ENCODE measurements around the gene RAB7A.

Gene RAB7A

DNA sequence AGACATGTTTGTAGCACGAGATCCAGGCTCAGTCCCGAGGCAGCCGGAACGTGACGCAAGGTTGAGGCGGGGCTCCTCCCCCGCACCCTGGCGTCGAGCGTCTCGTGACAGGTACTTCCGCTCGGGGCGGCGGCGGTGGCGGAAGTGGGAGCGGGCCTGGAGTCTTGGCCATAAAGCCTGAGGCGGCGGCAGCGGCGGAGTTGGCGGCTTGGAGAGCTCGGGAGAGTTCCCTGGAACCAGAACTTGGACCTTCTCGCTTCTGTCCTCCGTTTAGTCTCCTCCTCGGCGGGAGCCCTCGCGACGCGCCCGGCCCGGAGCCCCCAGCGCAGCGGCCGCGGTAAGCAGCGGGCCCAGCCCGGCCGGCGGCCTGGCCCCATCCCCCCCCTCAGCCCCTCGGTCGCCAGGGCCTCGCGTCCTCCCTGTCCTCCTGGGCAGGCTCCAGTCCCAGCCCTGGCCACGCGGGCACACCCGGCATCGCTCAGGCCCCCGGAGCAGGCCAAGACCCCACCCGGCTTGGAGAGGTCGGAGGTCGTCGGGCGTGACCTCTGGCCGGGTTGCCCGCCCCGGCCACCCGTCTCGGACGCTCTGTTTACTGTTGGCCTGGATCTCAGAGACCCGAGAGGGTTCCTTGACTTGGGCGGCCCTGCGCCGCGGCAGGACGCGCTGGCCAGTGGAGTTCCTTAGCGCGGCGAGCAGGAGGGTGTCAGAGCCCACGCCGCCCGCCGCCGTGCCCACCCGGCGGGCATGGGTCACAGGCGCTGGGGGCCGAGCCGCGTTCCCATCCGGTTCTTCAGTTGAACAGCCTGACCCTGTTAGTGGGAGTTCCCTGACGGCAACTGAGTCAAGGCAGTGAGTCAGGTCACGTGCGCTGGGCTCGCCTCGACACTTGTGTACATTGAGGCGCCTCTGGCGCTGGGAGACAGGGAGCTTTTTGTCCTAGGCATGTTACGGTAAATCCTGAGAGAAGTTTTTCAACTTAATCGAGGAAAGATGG lies at the start of gene RAB7A:
TSS of gene RAB7A (plus strand) at position 161 of the 994 bp plus-strand sequence. CDS start 69,185 bp downstream, outside the sequence.
- peak; percentile 97 for DNase-seq (ENCODE audit: low read depth)

DNA sequence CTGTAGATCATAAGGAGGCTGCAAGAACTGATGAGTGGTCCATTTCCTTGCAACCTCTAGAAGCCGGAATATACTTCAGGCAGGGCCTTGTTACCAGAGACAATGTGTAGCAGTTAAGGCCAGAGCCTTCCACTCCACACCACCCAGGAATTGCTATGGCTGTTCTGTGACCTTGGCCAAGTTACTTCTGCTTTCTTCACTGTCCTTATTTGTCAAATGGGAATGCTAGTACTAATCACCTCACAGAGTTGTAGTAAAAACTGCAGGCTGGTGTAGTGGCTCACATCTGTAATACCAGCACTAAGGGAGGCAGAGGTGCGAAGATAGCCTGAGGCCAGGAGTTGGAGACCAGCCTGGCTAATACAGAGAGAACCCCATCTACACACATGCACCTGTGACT lies 46.6 kb upstream of the RAB7A start:
- DNase-seq (ENCODE audit: low read depth) = no peak

- peak; percentile 98 for DNase-seq (ENCODE audit: low read depth)
These were observed 45.2 kb upstream of the RAB7A start for GRCh38 chr3:128680603-128681368.

DNA sequence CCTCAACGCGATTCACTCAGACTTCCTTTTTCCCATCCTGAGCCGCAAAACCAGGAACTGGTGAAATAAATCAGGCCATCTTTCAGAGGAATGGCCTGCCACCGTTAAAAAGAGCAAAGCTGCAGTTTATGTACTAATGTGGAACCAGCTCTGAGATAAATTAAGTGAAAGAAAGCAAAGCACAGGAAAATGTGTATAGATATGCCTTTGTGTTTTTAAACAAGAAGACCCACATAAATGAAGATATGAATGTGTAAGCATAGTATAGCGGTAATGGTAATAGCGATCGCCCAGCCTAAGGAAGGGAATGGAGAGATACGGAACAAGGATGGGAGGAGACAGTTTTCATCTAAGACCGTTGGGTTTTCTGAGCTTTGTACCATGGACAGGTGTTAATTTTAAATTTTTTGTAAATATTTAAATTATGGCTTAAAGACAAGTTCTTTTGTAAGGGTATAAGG lies 44.6 kb upstream of the RAB7A start:
- DNase-seq (ENCODE audit: low read depth) = no peak

GRCh38 chr3:128683957-128684356 lies 42.0 kb upstream of the RAB7A start:
- no peak for DNase-seq (ENCODE audit: low read depth)

DNA sequence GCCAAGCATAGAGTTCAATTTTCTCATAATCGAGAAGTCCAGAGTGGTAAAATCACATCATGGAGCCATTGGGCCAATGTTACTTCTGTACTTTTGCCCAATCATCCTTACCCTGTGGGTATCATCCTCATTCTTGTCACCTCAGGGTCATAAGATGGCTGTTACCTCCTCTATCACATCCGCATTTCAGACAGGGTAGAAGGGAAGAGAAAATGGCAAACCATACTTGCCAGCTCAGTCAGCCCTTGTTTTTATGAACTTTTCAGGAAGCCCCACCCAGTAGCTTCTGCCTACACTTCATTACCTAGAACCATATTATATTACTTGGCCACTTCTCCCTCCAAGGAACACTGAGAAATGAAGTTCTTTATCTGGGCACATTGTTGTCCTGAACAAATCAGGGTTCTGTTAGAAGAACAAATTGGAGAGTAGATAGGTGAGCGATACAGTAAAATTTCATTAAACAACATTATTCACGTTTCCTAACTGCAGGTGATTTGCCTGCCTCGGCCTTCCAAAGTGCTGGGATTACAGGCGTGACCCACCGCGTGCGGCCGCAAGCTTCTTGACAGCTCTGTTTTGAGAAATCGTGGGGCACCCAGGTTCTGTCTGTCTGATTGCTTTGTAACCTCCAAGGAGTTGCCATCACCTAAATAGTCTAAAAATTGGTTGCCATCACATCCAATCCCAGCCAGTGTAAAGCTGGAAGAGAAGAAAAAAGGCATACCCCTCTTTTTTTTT lies 40.8 kb upstream of the RAB7A start:
- no peak for DNase-seq (ENCODE audit: low read depth)

DNA sequence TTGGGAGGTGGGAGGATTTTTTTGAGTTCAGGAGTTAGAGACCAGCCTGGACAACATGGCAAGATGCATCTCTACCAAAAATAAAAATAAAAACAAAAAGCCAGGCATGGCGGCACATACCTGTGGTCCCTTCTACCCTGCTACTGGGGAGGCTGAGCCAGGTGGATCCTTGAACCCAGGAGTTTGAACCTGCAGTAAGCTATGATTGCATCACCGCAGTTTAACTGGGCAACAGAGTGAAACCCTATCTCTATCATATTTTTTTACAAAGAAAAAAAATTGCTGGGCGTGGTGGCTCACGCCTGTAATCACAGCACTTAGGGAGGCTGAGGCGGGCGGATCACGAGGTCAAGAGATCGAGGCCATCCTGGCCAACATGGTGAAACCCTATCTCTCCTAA lies 39.5 kb upstream of the RAB7A start:
- DNase-seq (ENCODE audit: low read depth) = no peak

DNA sequence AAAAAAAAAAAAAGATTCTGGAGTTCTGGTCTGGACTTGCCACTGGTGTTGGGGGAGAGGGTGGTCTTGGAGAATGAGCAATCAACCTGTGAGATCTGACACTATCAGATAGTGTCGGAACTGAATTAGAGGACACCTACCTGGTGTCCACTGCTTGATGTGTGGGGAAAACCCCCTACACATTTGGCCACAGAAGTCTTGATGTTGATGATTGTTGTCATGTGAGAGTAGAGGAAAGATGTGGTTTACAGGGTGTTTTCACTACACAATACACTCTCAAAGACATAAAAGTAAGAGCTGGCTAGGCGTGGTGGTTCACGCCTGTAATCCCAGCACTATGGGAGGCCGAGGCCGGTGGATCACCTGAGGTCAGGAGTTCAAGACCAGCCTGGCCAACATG lies 36.9 kb upstream of the RAB7A start:
- DNase-seq (ENCODE audit: low read depth) = no peak

DNA sequence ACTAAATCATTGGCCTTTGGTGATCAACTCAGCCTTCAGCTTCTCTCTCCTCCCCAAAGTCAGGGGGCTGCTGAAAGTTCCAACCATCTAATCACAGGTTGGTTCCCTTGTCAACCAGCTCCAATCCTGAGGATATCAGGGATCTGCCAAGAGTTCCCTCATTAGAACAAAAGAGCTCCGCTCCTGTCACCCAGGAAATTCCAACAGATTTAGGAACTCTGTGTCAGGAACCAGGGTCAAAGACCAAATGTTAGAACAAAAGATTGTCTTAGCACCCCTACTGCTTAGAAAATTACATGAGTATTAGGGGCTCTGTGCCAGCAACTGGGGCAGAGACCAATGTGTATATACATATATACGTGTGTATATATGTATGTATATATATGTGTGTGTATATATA lies 32.3 kb upstream of the RAB7A start:
- no peak for DNase-seq (ENCODE audit: low read depth)

GRCh38 chr3:128697341-128697740 lies 28.6 kb upstream of the RAB7A start:
- no peak for DNase-seq (ENCODE audit: low read depth)

- DNase-seq (ENCODE audit: low read depth) = no peak
These were observed 27.6 kb upstream of the RAB7A start for GRCh38 chr3:128698211-128699047.

GRCh38 chr3:128701342-128702212 lies 24.4 kb upstream of the RAB7A start:
- no peak for DNase-seq (ENCODE audit: low read depth)

- DNase-seq (ENCODE audit: low read depth) = no peak
These were observed 23.6 kb upstream of the RAB7A start for GRCh38 chr3:128702391-128702790.

DNA sequence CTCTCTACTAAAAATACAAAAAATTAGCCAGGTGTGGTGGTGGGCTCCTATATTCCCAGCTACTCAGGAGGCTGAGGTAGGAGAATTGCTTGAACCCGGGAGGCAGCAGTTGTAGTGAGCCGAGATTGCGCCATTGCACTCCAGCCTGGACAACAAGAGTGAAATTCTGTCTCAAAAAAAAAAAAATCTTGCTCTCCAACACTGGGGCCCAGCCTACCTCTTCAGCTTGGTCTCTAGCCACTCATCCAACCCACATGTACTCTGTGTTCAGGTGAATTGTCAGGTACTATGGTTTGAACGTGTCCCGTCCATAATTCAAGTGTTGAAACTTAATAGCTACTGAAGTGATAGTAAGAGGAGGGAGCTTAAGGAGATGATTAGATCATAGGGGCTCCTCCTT lies 22.4 kb upstream of the RAB7A start:
- DNase-seq (ENCODE audit: low read depth) = no peak

- DNase-seq (ENCODE audit: low read depth) = no peak
These were observed 19.8 kb upstream of the RAB7A start for GRCh38 chr3:128706086-128706615.

- DNase-seq (ENCODE audit: low read depth) = no peak
These were observed 18.0 kb upstream of the RAB7A start for GRCh38 chr3:128707928-128708494.

DNA sequence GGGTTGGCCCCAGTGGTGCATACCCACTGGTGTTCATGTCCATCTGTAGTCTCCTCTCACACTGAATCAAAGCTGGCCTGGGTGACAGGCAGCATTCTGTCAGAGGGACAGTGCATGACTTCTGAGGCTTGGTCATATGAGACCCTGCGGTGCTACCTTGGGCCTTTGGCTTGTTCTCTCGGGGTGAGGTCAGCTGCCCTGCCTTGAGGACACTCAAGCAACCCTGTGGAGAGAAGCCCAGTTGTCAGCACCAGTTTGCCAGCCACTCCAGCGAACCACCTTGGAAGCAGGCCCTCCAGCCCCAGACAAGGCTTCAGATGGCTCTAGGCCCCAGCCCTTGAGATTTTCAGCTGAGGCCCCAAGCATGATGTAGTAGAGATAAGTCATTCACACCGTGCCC lies 16.9 kb upstream of the RAB7A start:
- DNase-seq (ENCODE audit: low read depth) = no peak

- DNase-seq (ENCODE audit: low read depth) = no peak
These were observed 16.3 kb upstream of the RAB7A start for GRCh38 chr3:128709506-128710210.

Data from stromal cell of bone marrow (primary cell).